SHP77 treated with DMSO at 0.1 percent for 48 hours (cell line): ENCODE measurements around the gene CBLC.
"Not testable (repeated sequence)": the region's sequence is repeated elsewhere in the genome, so short reads cannot be mapped to it uniquely, and the experiment has no call there.

ENCODE experiments used
- DNase-seq: peaks from one replicate; lab custom pipeline; 2025; lab: John Stamatoyannopoulos, UW

CBLC gene

DNA sequence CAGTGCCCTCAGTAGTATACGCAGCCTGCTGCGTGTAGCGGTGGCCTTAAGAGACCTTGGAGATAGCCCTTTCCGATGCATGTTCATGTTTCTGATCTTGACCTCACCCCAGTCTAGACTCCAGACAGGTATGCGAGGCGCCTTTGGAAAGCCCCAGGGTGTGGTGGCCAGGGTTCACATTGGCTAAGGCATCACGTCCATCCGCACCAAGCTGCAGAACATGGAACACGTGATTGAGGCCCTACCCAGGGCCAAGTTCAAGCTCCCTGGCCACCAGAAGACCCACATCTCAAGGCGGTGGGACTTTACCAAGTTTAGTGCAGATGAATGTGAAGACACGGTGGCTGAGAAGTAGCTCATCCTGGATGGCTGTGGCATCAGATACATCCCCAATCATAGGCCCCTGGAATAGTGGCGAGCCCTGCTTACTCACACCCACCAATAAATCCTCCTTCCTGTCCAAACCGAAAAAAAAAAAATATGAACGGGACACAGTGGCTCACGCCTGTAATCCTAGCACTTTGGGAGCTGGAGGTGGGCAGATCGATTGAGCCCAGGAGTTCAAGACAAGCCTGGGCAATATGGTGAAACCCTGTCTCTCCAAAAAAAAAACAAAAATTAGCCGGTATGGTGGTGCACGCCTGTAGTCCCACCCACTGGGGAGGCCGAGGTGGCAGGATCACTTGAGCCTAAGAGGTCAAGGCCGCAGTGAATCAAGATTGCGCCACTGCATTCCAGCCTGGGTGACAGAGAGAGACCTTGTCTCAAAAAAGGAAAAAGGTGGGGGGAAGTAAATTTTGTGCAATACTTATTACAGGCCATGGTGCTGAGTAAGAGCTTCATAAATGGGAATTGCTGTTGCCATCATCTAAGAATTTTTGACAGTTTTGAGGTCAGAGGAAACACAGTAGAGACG lies 12.4 kb upstream of the CBLC start:
- no peak for DNase-seq

DNA sequence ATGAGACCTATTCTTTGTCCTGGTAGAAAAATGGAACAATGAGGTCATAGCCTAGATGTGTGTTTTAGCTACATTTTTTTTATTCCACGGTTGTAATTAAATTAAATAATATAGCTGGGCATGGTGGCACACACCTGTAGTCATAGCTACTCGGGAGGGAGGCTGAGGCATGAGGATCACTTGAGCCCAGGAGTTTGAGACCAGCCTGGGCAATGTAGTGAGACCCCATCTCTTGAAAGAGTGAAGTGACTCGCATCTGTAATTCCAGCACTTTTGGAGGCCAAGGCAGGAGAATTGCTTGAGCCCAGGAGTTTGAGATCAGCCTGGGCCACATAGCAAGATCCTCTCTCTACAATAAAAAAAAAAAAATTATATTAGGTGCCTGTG lies 11.7 kb upstream of the CBLC start:
- DNase-seq = no peak

GRCh38 chr19:44767295-44768180 lies 10.2 kb upstream of the CBLC start:
- no peak for DNase-seq

- DNase-seq = peak; percentile 83
These were observed 7.0 kb upstream of the CBLC start for GRCh38 chr19:44770550-44771257.

DNA sequence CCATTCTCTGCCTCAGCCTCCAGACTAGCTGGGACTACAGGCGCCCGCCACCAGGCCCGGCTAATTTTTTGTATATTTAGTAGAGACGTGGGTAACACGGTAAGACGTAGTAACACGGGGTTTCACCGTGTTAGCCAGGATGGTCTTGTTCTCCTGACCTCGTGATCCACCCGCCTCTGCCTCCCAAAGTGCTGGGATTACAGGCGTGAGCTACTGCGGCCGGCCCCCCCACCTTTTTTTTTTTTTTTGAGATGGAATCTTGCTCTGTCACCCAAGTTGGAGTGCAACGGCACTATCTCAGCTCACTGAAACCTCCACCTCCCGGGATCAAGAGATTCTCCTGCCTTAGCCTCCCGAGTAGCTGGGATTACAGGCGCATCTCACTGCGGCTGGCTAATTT lies 5.5 kb upstream of the CBLC start:
- DNase-seq = not testable (repeated sequence)

- DNase-seq = no peak
These were observed 4.7 kb upstream of the CBLC start for GRCh38 chr19:44772959-44773358.

- no peak for DNase-seq
These were observed 1.9 kb upstream of the CBLC start for GRCh38 chr19:44775676-44776240.

- DNase-seq = no peak
These were observed 1.1 kb upstream of the CBLC start for GRCh38 chr19:44776402-44777096.

GRCh38 chr19:44779150-44779549 lies 1.5 kb downstream of the CBLC start:
- no peak for DNase-seq

DNA sequence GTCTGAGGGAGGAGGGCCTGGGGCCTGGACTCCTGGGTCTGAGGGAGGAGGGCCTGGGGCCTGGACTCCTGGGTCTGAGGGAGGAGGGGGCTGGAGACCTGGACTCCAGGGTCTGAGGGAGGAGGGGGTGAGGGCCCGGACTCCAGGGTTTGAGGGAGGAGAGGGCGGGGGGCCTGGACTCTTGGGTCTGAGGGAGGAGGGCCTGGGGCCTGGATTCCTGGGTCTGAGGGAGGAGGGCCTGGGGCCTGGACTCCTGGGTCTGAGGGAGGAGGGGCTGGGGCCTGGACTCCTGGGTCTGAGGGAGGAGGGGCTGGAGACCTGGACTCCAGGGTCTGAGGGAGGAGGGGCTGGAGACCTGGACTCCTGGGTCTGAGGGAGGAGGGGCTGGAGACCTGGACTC lies 4.0 kb downstream of the CBLC start:
- DNase-seq = not testable (repeated sequence)

DNA sequence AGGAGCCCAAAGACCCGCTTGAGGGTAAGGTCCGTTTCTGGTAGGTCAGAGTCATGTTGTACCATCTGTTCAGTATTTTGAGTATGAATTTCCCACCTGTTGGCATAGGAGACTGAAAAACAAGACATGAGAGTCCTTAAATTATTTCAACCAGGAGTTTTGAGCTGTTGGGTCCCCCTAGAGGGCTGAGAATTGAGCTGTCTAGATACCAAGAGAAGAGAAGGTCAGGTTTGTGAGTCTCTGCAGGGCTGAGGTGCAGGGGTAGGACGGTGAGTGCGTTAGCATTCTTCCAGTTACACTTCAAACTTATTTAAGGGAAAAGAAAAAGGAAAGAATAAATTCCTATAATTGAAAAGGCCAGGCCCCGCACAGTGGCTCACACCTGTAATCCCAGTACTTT lies 5.0 kb downstream of the CBLC start:
- no peak for DNase-seq

GRCh38 chr19:44783545-44783944 lies 5.9 kb downstream of the CBLC start:
- DNase-seq = no peak

GRCh38 chr19:44785271-44785670 lies 7.6 kb downstream of the CBLC start:
- no peak for DNase-seq

DNA sequence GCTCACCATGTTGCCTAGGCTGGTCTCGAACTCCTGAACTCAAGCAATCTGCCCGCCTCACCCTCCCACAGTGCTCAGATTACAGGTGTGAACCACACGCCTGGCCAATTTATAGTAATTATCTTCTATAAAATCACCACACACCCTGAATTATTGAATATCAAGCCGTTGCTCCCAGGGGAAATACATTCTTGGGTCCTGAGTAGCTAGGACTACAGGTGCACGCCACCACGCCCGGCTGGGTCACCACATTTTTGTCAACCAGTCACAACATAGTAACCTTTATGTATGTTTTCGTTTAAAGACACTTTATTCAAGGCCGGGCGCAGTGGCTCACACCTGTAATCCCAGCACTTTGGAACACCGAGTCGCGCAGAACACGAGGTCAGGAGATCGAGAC lies 8.3 kb downstream of the CBLC start:
- DNase-seq = no peak

DNA sequence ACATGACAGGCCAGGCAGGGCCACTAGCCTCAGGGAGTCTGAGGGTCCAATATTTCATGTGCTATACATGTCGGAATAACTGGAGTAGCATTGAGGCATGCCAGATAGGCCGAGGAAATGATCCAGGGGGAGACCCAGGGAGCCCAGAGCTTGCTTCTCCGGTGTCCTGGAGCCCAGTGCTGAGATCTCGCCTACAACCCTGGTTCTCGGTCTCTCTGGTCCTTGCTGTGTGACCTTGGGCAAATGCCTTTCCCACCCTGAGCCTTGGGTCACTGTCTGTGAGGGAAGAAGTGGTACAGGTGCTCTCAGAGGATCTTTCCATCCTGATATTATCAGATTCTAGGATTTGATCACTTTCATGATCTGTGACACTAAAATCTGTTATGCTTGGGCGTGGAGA lies 11.3 kb downstream of the CBLC start:
- no peak for DNase-seq

- DNase-seq = no peak
These were observed 12.3 kb downstream of the CBLC start for GRCh38 chr19:44789943-44790483.

- DNase-seq = peak; percentile 82
These were observed 14.6 kb downstream of the CBLC start for GRCh38 chr19:44792281-44792680.

DNA sequence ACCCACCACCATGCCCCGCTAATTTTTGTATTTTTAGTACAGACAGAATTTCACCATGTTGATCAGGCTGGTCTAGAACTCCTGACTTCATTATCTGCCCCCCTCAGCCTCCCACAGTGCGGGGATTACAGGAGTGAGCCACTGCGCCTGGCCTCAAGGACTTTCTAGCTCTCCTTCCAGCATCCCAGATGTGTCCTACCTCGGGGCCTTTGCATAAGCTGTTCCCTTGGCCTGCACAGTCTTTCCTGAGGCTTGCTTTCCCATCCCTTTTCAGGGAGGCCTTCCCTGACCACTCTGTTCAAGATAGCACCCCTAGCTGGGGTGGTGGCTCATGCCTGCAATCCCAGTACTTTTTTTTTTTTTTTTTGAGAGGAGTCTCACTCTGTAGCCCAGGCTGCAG lies 16.9 kb downstream of the CBLC start:
- no peak for DNase-seq

DNA sequence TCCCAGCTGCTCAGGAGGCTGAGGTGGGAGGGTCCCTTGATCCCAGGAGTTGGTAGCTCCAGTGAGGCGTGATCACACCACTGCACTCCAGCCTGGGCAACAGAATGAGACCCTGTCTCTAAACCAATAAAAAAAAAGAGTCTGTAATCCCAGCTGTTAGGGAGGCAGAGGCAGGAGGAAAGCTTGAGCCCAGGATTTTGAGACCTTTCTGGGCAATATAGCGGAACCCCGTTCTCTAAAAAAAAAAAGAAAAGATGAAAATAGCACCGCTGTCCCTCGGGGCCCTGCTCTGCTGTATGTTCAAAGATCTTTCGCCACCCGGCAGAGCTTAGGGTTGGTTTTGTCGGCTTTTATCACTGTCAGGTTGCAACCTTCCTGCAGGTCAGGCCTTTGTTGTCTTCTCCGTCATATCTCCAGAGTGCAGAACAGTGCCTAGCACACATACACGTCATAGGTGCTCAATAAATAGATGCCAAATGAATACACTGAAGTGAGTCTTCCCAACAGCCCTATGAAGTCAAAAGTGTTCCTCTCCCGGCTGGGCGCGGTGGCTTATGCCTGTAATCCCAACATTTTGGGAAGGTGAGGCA lies 17.8 kb downstream of the CBLC start:
- no peak for DNase-seq

DNA sequence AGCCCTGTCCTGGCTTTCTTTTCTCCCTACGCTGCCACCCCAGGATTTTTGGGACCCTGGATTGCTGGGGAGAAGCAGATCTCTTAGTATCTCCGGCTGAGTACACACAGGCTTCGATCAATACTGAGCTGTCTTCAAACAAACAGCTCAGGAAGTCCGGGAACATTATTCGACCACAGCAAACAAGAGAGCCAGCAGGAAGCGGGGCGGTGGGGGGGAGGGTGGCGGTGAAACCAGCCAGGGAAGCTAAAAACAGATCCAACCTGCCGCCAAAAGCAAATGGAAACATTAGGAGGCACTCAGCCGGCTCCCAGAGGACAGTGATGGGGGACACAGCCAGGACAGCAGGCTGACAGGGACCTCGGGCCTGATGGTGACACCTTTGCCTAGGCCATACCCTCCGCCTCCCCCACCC lies 19.0 kb downstream of the CBLC start:
- DNase-seq = peak; percentile 80
